HL-60 (cell line): ENCODE data around the gene MARVELD1.

Experiments used
- CTCF ChIP-seq: IDR thresholded peaks from one replicate; pipeline ENCODE4 v1.5.1; 2011; ENCODE audit warnings: low read length, control low read depth, inconsistent platforms; ENCODE audit not compliant: insufficient read depth
- POLR2AphosphoS5 ChIP-seq: IDR thresholded peaks from 2 replicates; pipeline ENCODE4 v1.6.1; 2012; ENCODE audit warnings: low read depth

- TF ChIP-seq POLR2AphosphoS5 (no peak), CTCF (no peak)
These were observed 38.3 kb upstream of the MARVELD1 start for GRCh38 chr10:97675222-97675621.
